HepG2 (cell line): ENCODE results near the gene C12orf60. TPM values are rescaled to one million over a fixed set of nuclear protein-coding genes. Genes with fewer than 3 reads are reported as not detected.

Source experiments
- ATAC-seq: fragments of 200-7000 bp; cut with Tn5 transposase; 3 replicates; pipeline ENCODE4 v1.9.1; 2020; ENCODE audit warnings: mild to moderate bottlenecking, moderate library complexity
- BruUV-seq: library from RNA; stranded (reverse); fragments of 400-500 nt; replicated peaks from 2 replicates; lab custom pipeline; 2021; lab: Mats Ljungman, UMichigan
- CTCF ChIA-PET: fragments of 300-600 bp; formaldehyde crosslinking; extraction: SDS; loops from one replicate; lab custom pipeline; 2021; ENCODE audit warnings: low total read pairs, inconsistent platforms, low intra/inter-chr PET ratio; lab: Yijun Ruan, JAX
- POLR2A ChIA-PET: fragments of 350-600 bp; sonication (Branson Sonifier 250); formaldehyde crosslinking; loops from one replicate; lab custom pipeline; 2020; ENCODE audit warnings: antibody characterized with exemption, inconsistent platforms; lab: Yijun Ruan, JAX
- DNase-seq: peaks from one replicate; pipeline ENCODE4 v3.0.0-alpha.2; 2015; ENCODE audit warnings: low spot score
- FAIRE-seq: peaks from 3 replicates; lab custom pipeline; 2011; peaks lifted over from hg19 to GRCh38; lab: Jason Lieb, UNC
- H2AFZ ChIP-seq: one replicate; pipeline ENCODE4 v1.6.1; 2011; ENCODE audit warnings: low read length, inconsistent platforms
- H3K27ac ChIP-seq: fragments of 300-600 bp; 3 replicates; pipeline ENCODE4 v1.8.0; 2011; ENCODE audit warnings: mixed run types, mild to moderate bottlenecking, mixed read lengths, low read length, inconsistent platforms; ENCODE audit not compliant: insufficient read depth; ENCODE audit errors: extremely low read length
- H3K27me3 ChIP-seq, 2 experiments: fragments of 200-600 bp in 1 of 2; 2 replicates in 1 of 2; 3 replicates in 1 of 2; pipeline versions ENCODE4 v1.6.0 to v1.8.0; 2011; ENCODE audit warnings: low read length in 2 of 2, mild to moderate bottlenecking in 2 of 2, moderate library complexity in 2 of 2, inconsistent platforms in 1 of 2; ENCODE audit not compliant: insufficient read depth in 2 of 2, control insufficient read depth in 1 of 2
- H3K36me3 ChIP-seq, 2 experiments: fragments of 200-600 bp in 1 of 2; replicated peaks in 1 of 2; 2 replicates in 1 of 2; 3 replicates in 1 of 2; pipeline versions ENCODE4 v1.5.1 to v1.8.0; 2011; ENCODE audit warnings: low read length in 2 of 2, inconsistent platforms in 1 of 2; ENCODE audit not compliant: insufficient read depth in 2 of 2, control insufficient read depth in 1 of 2
- H3K4me1 ChIP-seq: 2 replicates; pipeline ENCODE4 v1.5.1; 2012; ENCODE audit warnings: low read length, inconsistent platforms; ENCODE audit not compliant: insufficient read depth
- H3K4me2 ChIP-seq: 2 replicates; pipeline ENCODE4 v1.6.0; 2011; ENCODE audit warnings: low read depth, low read length, inconsistent platforms
- H3K4me3 ChIP-seq, 3 experiments: fragments of 200-600 bp in 1 of 3; sonication (generic), shearing (Covaris generic) in 1 of 3; replicated peaks in 1 of 3; 2 replicates each; pipeline ENCODE4 v1.5.1; 2011 to 2016; ENCODE audit warnings: low read length in 3 of 3, inconsistent platforms in 2 of 3, low read depth in 2 of 3, mild to moderate bottlenecking in 2 of 3, control low read depth in 1 of 3, mixed read lengths in 1 of 3; ENCODE audit not compliant: insufficient read depth in 1 of 3
- H3K79me2 ChIP-seq: one replicate; pipeline ENCODE4 v1.6.1; 2011; ENCODE audit warnings: low read length, inconsistent platforms; ENCODE audit not compliant: insufficient read depth
- H3K9ac ChIP-seq: 2 replicates; pipeline ENCODE4 v1.6.0; 2011; ENCODE audit warnings: mild to moderate bottlenecking, low read depth, low read length, inconsistent platforms; ENCODE audit not compliant: insufficient read depth
- H3K9me3 ChIP-seq: 2 replicates; pipeline ENCODE4 v1.5.1; 2012; ENCODE audit warnings: mild to moderate bottlenecking, low read length
- H4K20me1 ChIP-seq: 2 replicates; pipeline ENCODE4 v1.6.0; 2011; ENCODE audit warnings: inconsistent platforms, mild to moderate bottlenecking, low read length, moderate library complexity; ENCODE audit not compliant: insufficient read depth
- HNRNPK ChIP-seq: fragments of 200-400 bp; formaldehyde crosslinking; IDR thresholded peaks from 2 replicates; pipeline ENCODE4 v1.6.1; 2018; ENCODE audit warnings: low read length, low read depth, moderate library complexity, mild to moderate bottlenecking; ENCODE audit not compliant: poor library complexity, severe bottlenecking
- JDP2 ChIP-seq: sonication (generic); formaldehyde crosslinking; IDR thresholded peaks from 2 replicates; pipeline ENCODE4 v1.8.1; 2022; ENCODE audit warnings: missing genetic modification reagents, borderline replicate concordance
- PCBP2 ChIP-seq: fragments of 200-400 bp; formaldehyde crosslinking; optimal IDR thresholded peaks from 2 replicates; pipeline ENCODE3; 2018; ENCODE audit warnings: low read length, low read depth; ENCODE audit not compliant: poor library complexity, severe bottlenecking
- RAD21 ChIP-seq: fragments of 450-650 bp; formaldehyde crosslinking; IDR thresholded peaks from 2 replicates; pipeline ENCODE4 v1.5.0; 2020; ENCODE audit warnings: mild to moderate bottlenecking
- RCOR2 ChIP-seq: IDR thresholded peaks from 2 replicates; pipeline ENCODE4 v1.6.1; 2016; ENCODE audit warnings: missing biosample characterization, missing genetic modification reagents
- SMC3 ChIP-seq: IDR thresholded peaks from 2 replicates; pipeline ENCODE4 v1.6.1; 2011; ENCODE audit warnings: low read length, improper control_type of control experiment
- STAG1 ChIP-seq: sonication (generic); formaldehyde crosslinking; IDR thresholded peaks from 2 replicates; pipeline ENCODE4 v1.4.0; 2020; ENCODE audit warnings: missing genetic modification reagents
- ZNF230 ChIP-seq: sonication (generic); formaldehyde crosslinking; IDR thresholded peaks from 2 replicates; pipeline ENCODE4 v1.4.0; 2020; ENCODE audit warnings: mild to moderate bottlenecking, missing genetic modification reagents
- ZNF496 ChIP-seq: sonication (generic); formaldehyde crosslinking; IDR thresholded peaks from 2 replicates; pipeline ENCODE4 v1.8.1; 2023; ENCODE audit warnings: mild to moderate bottlenecking, moderate library complexity, missing genetic modification reagents; ENCODE audit not compliant: insufficient replicate concordance
- ZNF878 ChIP-seq: sonication (generic); formaldehyde crosslinking; IDR thresholded peaks from 2 replicates; pipeline ENCODE4 v1.8.1; 2023; ENCODE audit warnings: mild to moderate bottlenecking, missing genetic modification reagents, moderate library complexity
- WGBS: methylation state at CpG from one replicate; pipeline ENCODE4 v1.1.6; 2017; ENCODE audit warnings: low lambda C conversion rate; 5-methylcytosine and 5-hydroxymethylcytosine counted together
- in situ Hi-C: cut with HindIII; loops from 2 replicates; pipeline ENCODE4 v1.10.0; 2017; ENCODE audit warnings: low pct_unique_long_range_greater_than_20kb; ENCODE audit not compliant: extremely low pct_ligation_motif_present
- intact Hi-C: fragments of 100-400 bp; cut with micrococcal nuclease; formaldehyde crosslinking; loops from one replicate; pipeline ENCODE4 v1.10.0; 2022; ENCODE audit not compliant: unreplicated experiment
- polyA plus RNA-seq, 8 experiments: library from polyadenylated mRNA; depleted of rRNA in 3 of 8; stranded (reverse) in 7 of 8; unstranded in 1 of 8; fragments of >200 nt; fragmentation: Illumina TruSeq in 4 of 8; extraction: Trizol in 4 of 8; gene quantifications; 2 replicates each; pipeline versions ENCODE4 v1.2.1 to v1.2.3, GENCODE V29; 2011 to 2016; ENCODE audit warnings: low read depth in 4 of 8, missing spikeins in 1 of 8, mixed read lengths in 1 of 8; ENCODE audit not compliant: insufficient read depth in 1 of 8
- total RNA-seq, 5 experiments: library from RNA; depleted of rRNA; stranded (reverse); fragments of >200 nt; fragmentation: Illumina TruSeq; extraction: Trizol; gene quantifications; 2 replicates each; pipeline ENCODE4 v1.2.3, GENCODE V29; 2016; ENCODE audit warnings: low read depth in 1 of 5
- TF ChIP-seq, protein P1 (sequence below): sonication (generic); formaldehyde crosslinking; IDR thresholded peaks from 2 replicates; pipeline ENCODE4 v1.5.0; 2020; ENCODE audit warnings: missing genetic modification reagents
- TF ChIP-seq, protein P2 (sequence below): IDR thresholded peaks from 2 replicates; pipeline ENCODE4 v1.6.1; 2012; ENCODE audit warnings: low read depth, low read length, improper control_type of control experiment
- TF ChIP-seq, protein P3 (sequence below): sonication (generic); formaldehyde crosslinking; IDR thresholded peaks from 2 replicates; pipeline ENCODE4 v1.5.0; 2020; ENCODE audit warnings: mild to moderate bottlenecking, missing genetic modification reagents, moderate library complexity
- TF ChIP-seq, protein P4 (sequence below): sonication (generic); formaldehyde crosslinking; IDR thresholded peaks from 2 replicates; pipeline ENCODE4 v1.4.0; 2020; ENCODE audit warnings: missing genetic modification reagents, borderline replicate concordance

The C12orf60 gene
- total and polyA plus RNA-seq, 2 of the 13 experiments (the other 11 are each of a cell fraction or from before 2014, with no cell fraction given): 0.55 to 1.4 TPM

DNA sequence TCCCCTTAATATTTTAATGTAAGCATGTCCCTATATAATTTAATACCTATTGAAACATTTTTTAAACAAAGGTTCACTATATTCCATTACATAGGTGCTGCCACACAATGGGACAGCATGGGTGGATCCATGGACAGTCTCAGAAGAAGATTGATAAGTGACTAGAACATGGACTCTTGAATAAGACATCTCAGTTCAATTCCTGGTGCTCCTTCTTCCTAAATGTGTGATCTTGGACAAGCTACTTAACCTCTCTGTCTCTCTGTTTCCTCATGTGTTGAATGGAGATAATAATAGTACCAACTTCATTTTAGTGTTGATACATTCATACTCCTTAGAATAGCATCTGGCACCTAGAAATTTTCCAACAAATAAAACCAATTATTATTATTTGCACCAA is 40.9 kb downstream of the C12orf60 start (continued):
- TF ChIP-seq, protein P1, sequence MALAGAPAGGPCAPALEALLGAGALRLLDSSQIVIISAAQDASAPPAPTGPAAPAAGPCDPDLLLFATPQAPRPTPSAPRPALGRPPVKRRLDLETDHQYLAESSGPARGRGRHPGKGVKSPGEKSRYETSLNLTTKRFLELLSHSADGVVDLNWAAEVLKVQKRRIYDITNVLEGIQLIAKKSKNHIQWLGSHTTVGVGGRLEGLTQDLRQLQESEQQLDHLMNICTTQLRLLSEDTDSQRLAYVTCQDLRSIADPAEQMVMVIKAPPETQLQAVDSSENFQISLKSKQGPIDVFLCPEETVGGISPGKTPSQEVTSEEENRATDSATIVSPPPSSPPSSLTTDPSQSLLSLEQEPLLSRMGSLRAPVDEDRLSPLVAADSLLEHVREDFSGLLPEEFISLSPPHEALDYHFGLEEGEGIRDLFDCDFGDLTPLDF (CRISPR knock-in tag): no peak
- TF ChIP-seq ZNF230 (CRISPR knock-in tag): no peak

DNA sequence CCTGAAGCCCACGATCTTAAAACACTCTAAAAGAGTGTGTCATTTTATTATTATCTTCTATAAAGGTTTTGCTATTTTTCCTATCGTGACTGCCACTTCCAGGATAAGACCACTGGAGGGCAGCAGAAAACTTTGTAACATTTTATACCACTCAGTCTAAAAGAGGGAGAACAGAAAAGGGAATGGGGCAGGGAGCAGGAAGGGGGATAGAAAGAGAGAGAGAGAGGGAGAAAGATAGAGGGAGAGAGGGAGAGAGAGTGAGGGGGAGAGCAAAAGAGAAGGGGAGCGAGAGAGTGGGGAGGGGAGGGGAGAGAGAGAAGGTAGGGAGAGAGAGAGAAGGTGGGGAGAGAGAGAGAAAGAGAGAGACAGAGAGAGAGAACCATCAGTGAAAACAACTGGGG is 41.9 kb downstream of the C12orf60 start:
- peaks cover 15% of the 10 kb centered on the region for H3K79me2 ChIP-seq
- BruUV-seq: no TSS peak
- WGBS: 3% methylated on average over 3 of the region's 3 CpGs
- H3K4me3 ChIP-seq: no peak overlapping the region
- ATAC-seq: no peak
- H3K27me3 ChIP-seq: no peaks in the 10 kb centered on the region; a peak in 1 of 5 replicates
- no peaks in the 10 kb centered on the region for H3K9me3 ChIP-seq
- H3K9ac ChIP-seq: no peak overlapping the region
- CTCF ChIA-PET: interaction anchor here (2.2 to 2.4 kb wide), 2 partner anchors 34 to 150 kb away, joined by 6 to 21 read pairs; no protein-coding TSS in a partner anchor
- peak; percentile 56 for DNase-seq
- no peak overlapping the region for H2AFZ ChIP-seq
- in situ Hi-C loops: no loop called here
- peaks cover 43% of the 10 kb centered on the region for H3K4me1 ChIP-seq
- intact Hi-C loops: loop anchor here (1.0 to 5.0 kb wide), 5 partner anchors 34 to 151 kb away; partner anchors contain the start of gene ERP27
- H3K27ac ChIP-seq: no peak overlapping the region
- no peak overlapping the region for H3K4me2 ChIP-seq
- H4K20me1 ChIP-seq: no peaks in the 10 kb centered on the region
- FAIRE-seq: no peak
- POLR2A ChIA-PET: no interaction called here
- H3K36me3 ChIP-seq: peaks cover 0 to 2% of the 10 kb centered on the region in 2 experiments; a peak in 1 of 5 replicates
- TF ChIP-seq, protein P2, sequence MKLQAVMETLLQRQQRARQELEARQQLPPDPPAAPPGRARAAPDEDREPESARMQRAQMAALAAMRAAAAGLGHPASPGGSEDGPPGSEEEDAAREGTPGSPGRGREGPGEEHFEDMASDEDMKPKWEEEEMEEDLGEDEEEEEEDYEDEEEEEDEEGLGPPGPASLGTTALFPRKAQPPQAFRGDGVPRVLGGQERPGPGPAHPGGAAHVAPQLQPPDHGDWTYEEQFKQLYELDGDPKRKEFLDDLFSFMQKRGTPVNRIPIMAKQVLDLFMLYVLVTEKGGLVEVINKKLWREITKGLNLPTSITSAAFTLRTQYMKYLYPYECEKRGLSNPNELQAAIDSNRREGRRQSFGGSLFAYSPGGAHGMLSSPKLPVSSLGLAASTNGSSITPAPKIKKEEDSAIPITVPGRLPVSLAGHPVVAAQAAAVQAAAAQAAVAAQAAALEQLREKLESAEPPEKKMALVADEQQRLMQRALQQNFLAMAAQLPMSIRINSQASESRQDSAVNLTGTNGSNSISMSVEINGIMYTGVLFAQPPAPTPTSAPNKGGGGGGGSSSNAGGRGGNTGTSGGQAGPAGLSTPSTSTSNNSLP: peak; percentile 73
- TF ChIP-seq RAD21 (CRISPR knock-in tag) (peak; percentile 65), ZNF878 (CRISPR knock-in tag) (no peak), STAG1 (CRISPR knock-in tag) (peak; percentile 80), ZNF496 (no peak), SMC3 (peak; percentile 76), RCOR2 (no peak), HNRNPK (peak; percentile 65), JDP2 (CRISPR knock-in tag) (no peak), PCBP2 (peak; percentile 49)
- TF ChIP-seq, protein P3, sequence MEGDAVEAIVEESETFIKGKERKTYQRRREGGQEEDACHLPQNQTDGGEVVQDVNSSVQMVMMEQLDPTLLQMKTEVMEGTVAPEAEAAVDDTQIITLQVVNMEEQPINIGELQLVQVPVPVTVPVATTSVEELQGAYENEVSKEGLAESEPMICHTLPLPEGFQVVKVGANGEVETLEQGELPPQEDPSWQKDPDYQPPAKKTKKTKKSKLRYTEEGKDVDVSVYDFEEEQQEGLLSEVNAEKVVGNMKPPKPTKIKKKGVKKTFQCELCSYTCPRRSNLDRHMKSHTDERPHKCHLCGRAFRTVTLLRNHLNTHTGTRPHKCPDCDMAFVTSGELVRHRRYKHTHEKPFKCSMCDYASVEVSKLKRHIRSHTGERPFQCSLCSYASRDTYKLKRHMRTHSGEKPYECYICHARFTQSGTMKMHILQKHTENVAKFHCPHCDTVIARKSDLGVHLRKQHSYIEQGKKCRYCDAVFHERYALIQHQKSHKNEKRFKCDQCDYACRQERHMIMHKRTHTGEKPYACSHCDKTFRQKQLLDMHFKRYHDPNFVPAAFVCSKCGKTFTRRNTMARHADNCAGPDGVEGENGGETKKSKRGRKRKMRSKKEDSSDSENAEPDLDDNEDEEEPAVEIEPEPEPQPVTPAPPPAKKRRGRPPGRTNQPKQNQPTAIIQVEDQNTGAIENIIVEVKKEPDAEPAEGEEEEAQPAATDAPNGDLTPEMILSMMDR: peak; percentile 75
- TF ChIP-seq, protein P4, sequence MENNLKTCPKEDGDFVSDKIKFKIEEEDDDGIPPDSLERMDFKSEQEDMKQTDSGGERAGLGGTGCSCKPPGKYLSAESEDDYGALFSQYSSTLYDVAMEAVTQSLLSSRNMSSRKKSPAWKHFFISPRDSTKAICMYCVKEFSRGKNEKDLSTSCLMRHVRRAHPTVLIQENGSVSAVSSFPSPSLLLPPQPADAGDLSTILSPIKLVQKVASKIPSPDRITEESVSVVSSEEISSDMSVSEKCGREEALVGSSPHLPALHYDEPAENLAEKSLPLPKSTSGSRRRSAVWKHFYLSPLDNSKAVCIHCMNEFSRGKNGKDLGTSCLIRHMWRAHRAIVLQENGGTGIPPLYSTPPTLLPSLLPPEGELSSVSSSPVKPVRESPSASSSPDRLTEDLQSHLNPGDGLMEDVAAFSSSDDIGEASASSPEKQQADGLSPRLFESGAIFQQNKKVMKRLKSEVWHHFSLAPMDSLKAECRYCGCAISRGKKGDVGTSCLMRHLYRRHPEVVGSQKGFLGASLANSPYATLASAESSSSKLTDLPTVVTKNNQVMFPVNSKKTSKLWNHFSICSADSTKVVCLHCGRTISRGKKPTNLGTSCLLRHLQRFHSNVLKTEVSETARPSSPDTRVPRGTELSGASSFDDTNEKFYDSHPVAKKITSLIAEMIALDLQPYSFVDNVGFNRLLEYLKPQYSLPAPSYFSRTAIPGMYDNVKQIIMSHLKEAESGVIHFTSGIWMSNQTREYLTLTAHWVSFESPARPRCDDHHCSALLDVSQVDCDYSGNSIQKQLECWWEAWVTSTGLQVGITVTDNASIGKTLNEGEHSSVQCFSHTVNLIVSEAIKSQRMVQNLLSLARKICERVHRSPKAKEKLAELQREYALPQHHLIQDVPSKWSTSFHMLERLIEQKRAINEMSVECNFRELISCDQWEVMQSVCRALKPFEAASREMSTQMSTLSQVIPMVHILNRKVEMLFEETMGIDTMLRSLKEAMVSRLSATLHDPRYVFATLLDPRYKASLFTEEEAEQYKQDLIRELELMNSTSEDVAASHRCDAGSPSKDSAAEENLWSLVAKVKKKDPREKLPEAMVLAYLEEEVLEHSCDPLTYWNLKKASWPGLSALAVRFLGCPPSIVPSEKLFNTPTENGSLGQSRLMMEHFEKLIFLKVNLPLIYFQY (CRISPR knock-in tag): no peak
